ENCODE results near the gene KAZALD1.

GRCh38 chr10:101013365-101013825, 48.4 kb upstream of the KAZALD1 start:
- no peak for TF ChIP-seq POLR2AphosphoS5 (IDR thresholded peaks at IDR 0.05; ENCODE audit: low read depth, low read length)
- TF ChIP-seq CTCF (IDR thresholded peaks at IDR 0.05): no peak
- no peak for TF ChIP-seq RAD21 (IDR thresholded peaks at IDR 0.05; ENCODE audit: low read length)
- TF ChIP-seq, protein P1, sequence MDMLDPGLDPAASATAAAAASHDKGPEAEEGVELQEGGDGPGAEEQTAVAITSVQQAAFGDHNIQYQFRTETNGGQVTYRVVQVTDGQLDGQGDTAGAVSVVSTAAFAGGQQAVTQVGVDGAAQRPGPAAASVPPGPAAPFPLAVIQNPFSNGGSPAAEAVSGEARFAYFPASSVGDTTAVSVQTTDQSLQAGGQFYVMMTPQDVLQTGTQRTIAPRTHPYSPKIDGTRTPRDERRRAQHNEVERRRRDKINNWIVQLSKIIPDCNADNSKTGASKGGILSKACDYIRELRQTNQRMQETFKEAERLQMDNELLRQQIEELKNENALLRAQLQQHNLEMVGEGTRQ (IDR thresholded peaks at IDR 0.05; ENCODE audit: borderline replicate concordance, low read depth, low read length): no peak
- TF ChIP-seq SMC3 (IDR thresholded peaks at IDR 0.05; ENCODE audit: low read depth, low read length): no peak
- TF ChIP-seq EP300 (IDR thresholded peaks at IDR 0.05; ENCODE audit: borderline replicate concordance in 1 of 2, low read depth in 1 of 2, low read length in 1 of 2): no peak
- TF ChIP-seq, protein P2, sequence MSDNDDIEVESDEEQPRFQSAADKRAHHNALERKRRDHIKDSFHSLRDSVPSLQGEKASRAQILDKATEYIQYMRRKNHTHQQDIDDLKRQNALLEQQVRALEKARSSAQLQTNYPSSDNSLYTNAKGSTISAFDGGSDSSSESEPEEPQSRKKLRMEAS (IDR thresholded peaks at IDR 0.05; ENCODE audit: low read depth): no peak
- no peak for TF ChIP-seq FOXM1 (IDR thresholded peaks at IDR 0.05; ENCODE audit: low read depth)
- TF ChIP-seq GABPA (IDR thresholded peaks at IDR 0.05; ENCODE audit: low read depth): no peak
- TF ChIP-seq REST (IDR thresholded peaks at IDR 0.05; ENCODE audit: low read depth, low read length): no peak
- no peak for TF ChIP-seq SIN3A (IDR thresholded peaks at IDR 0.05; ENCODE audit: borderline replicate concordance, low read depth, low read length)
- no peak for TF ChIP-seq EZH2phosphoT487 (IDR thresholded peaks at IDR 0.05; ENCODE audit: borderline replicate concordance, low read depth)
- no peak for TF ChIP-seq NFIC (IDR thresholded peaks at IDR 0.05; ENCODE audit: borderline replicate concordance)

Measured in SK-N-SH (cell line).